ENCODE data around the gene TSEN2. TPM values are rescaled to one million over a fixed set of nuclear protein-coding genes. Genes with fewer than 3 reads are reported as not detected.

TSEN2 gene
- total and polyA plus RNA-seq, 10 donors, result 10.6 to 21.5 (median 14.4) TPM

DNA sequence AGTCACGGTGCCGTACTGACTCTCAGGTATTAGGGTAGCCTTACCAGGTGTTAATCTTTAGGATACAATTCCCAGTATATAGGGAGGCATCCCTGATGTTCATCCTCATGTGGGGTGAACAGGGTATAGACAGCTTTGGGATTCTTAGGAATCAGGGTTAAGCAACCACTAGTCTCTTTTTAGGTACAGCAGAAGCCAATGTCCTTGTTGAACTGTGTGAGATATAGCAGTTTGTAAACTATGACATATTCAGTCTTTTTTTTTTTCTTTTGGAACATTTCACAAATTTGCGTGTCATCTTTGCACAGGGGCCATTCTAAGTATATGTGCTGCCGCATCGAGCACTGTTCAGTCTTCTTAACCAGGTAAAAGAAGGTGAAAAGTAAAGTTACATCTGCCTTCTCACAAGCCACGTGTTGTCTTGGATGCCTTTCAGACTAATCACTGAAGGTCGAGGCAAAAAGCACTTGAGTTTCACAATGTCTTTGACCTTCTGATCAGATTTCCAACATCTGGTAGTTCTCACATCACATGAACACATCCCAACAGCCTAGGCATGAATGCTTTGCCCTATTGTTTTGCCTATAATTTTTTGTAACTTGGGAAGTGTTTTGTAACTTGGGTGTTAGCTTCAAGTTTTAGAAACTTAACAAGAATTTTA, 17.2 kb downstream of the TSEN2 start:
- no peaks in the 10 kb centered on the region for H3K27me3 ChIP-seq (replicated peaks in 1 of 7)
- DNase-seq, result no peak
- no peak overlapping the region for H3K27ac ChIP-seq
- H3K4me1 ChIP-seq, result no peaks in the 10 kb centered on the region
- H3K9me3 ChIP-seq, result no peaks in the 10 kb centered on the region
- H3K36me3 ChIP-seq, result peaks cover 0 to 99% (median 58%) of the 10 kb centered on the region in 6 donors
- intact Hi-C loops (cut with DNase I; ENCODE audit: low total_unique reads), result no loop called here
- 82 to 86% (median 84%) methylated on average over 7 of the region's 7 CpGs for WGBS, 5 donors
- TF ChIP-seq POLR2AphosphoS5 (IDR thresholded peaks at IDR 0.05), result no peak
- H3K4me3 ChIP-seq, result no peak overlapping the region

GRCh38 chr3:12503126-12503957, 19.1 kb downstream of the TSEN2 start:
- 73 to 83% (median 76%) methylated on average over 18 of the region's 18 CpGs for WGBS, 5 donors
- intact Hi-C loops (cut with DNase I; ENCODE audit: low total_unique reads), result no loop called here
- Histone ChIP-seq H3K36me3 (peaks cover 0 to 99% (median 47%) of the 10 kb centered on the region in 6 donors), H3K27me3 (replicated peaks in 1 of 7) (no peaks in the 10 kb centered on the region), H3K9me3 (no peaks in the 10 kb centered on the region), H3K4me1 (no peaks in the 10 kb centered on the region), H3K27ac (no peak overlapping the region), H3K4me3 (no peak overlapping the region)
- no peak for DNase-seq
- no peak for TF ChIP-seq POLR2A (IDR thresholded peaks at IDR 0.05)
- TF ChIP-seq, protein P1, sequence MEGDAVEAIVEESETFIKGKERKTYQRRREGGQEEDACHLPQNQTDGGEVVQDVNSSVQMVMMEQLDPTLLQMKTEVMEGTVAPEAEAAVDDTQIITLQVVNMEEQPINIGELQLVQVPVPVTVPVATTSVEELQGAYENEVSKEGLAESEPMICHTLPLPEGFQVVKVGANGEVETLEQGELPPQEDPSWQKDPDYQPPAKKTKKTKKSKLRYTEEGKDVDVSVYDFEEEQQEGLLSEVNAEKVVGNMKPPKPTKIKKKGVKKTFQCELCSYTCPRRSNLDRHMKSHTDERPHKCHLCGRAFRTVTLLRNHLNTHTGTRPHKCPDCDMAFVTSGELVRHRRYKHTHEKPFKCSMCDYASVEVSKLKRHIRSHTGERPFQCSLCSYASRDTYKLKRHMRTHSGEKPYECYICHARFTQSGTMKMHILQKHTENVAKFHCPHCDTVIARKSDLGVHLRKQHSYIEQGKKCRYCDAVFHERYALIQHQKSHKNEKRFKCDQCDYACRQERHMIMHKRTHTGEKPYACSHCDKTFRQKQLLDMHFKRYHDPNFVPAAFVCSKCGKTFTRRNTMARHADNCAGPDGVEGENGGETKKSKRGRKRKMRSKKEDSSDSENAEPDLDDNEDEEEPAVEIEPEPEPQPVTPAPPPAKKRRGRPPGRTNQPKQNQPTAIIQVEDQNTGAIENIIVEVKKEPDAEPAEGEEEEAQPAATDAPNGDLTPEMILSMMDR (IDR thresholded peaks at IDR 0.05 in 8 of 11, conservative IDR thresholded peaks at IDR 0.05 in 3 of 11), result no peak
- TF ChIP-seq POLR2AphosphoS5 (IDR thresholded peaks at IDR 0.05), result no peak

- DNase-seq, result no peak
- 91 to 98% (median 95%) methylated on average over 5 of the region's 5 CpGs for WGBS, 5 donors
Measured at GRCh38 chr3:12506201-12506709, 22.0 kb downstream of the TSEN2 start.

GRCh38 chr3:12507591-12508281, 23.5 kb downstream of the TSEN2 start:
- Histone ChIP-seq H3K27ac (no peak overlapping the region), H3K36me3 (peaks cover 0 to 94% (median 31%) of the 10 kb centered on the region in 6 donors), H3K9me3 (no peaks in the 10 kb centered on the region), H3K4me3 (no peak overlapping the region), H3K4me1 (no peaks in the 10 kb centered on the region), H3K27me3 (replicated peaks in 1 of 7) (no peaks in the 10 kb centered on the region)
- WGBS, 5 donors, result 89 to 98% (median 94%) methylated on average over 8 of the region's 8 CpGs
- TF ChIP-seq POLR2AphosphoS5 (IDR thresholded peaks at IDR 0.05) (no peak), POLR2A (IDR thresholded peaks at IDR 0.05) (no peak)
- TF ChIP-seq, protein P1 (IDR thresholded peaks at IDR 0.05 in 8 of 11, conservative IDR thresholded peaks at IDR 0.05 in 3 of 11), result no peak
- no peak for DNase-seq
- intact Hi-C loops (cut with DNase I; ENCODE audit: low total_unique reads), result no loop called here

More at GRCh38 chr3:12506201-12506709, 22.0 kb downstream of the TSEN2 start:
- H3K27me3 ChIP-seq (replicated peaks in 1 of 7), result no peaks in the 10 kb centered on the region
- H3K9me3 ChIP-seq, result no peaks in the 10 kb centered on the region
- intact Hi-C loops (cut with DNase I; ENCODE audit: low total_unique reads), result no loop called here
- no peaks in the 10 kb centered on the region for H3K4me1 ChIP-seq
- TF ChIP-seq POLR2A (IDR thresholded peaks at IDR 0.05), result no peak
- H3K36me3 ChIP-seq, result peaks cover 0 to 95% (median 31%) of the 10 kb centered on the region in 6 donors
- H3K4me3 ChIP-seq, result no peak overlapping the region
- H3K27ac ChIP-seq, result no peak overlapping the region

All from spleen (tissue), 11 donors.